Measurements from ENCODE around the gene ROPN1B. TPM values are rescaled to one million over a fixed set of nuclear protein-coding genes. Genes with fewer than 3 reads are reported as not detected.
A peak's percentile ranks its signal among the peaks of the same experiment; 100 is the strongest.

ROPN1B gene
- total RNA-seq, 1 donor from 2014 or later: 0.53 TPM

GRCh38 chr3:126029241-126029640, 60.3 kb downstream of the ROPN1B start:
- Mint-ChIP-seq H3K36me3 (peaks cover 47% of the 10 kb centered on the region), H3K27me3 (no peaks in the 10 kb centered on the region), H3K4me3 (no peak overlapping the region), H3K27ac (no peak overlapping the region), H3K4me1 (ENCODE audit: unreplicated experiment) (peaks cover 4% of the 10 kb centered on the region), H3K9me3 (peaks cover 7% of the 10 kb centered on the region)
- TF ChIP-seq CTCF (conservative IDR thresholded peaks at IDR 0.05): no peak
- DNase-seq (ENCODE audit: extremely low spot score, unreplicated experiment): no peak

DNA sequence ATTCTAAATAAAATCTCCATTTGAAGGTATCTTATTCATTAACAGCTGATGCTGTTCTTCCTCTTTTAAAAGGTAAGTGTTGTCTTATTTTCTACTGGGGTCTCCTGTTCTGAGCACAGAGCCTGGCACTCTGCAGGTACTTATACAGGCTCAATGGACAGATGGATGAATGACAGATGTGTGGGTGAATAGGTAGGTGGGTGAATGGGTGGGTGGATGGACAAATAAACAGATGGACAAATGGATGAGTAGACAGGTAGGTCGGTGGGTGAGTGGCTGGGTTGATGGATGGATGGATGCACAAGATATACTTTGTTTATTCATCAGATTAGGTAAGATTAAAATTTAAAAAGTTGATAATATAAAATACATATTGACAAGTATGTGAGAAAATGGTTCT, 61.5 kb downstream of the ROPN1B start:
- peaks cover 46% of the 10 kb centered on the region for H3K36me3 Mint-ChIP-seq
- no peak overlapping the region for H3K4me3 Mint-ChIP-seq
- H3K4me1 Mint-ChIP-seq (ENCODE audit: unreplicated experiment): peaks cover 4% of the 10 kb centered on the region
- no peaks in the 10 kb centered on the region for H3K27me3 Mint-ChIP-seq
- DNase-seq (ENCODE audit: extremely low spot score, unreplicated experiment): no peak
- no peak for TF ChIP-seq CTCF (conservative IDR thresholded peaks at IDR 0.05)
- H3K9me3 Mint-ChIP-seq: peaks cover 7% of the 10 kb centered on the region
- H3K27ac Mint-ChIP-seq: no peak overlapping the region

- H3K27ac Mint-ChIP-seq: no peak overlapping the region
- H3K36me3 Mint-ChIP-seq: peaks cover 44% of the 10 kb centered on the region
- no peaks in the 10 kb centered on the region for H3K27me3 Mint-ChIP-seq
- H3K4me3 Mint-ChIP-seq: no peak overlapping the region
- H3K9me3 Mint-ChIP-seq: peaks cover 7% of the 10 kb centered on the region
- DNase-seq (ENCODE audit: extremely low spot score, unreplicated experiment): peak; percentile 48
- TF ChIP-seq CTCF (conservative IDR thresholded peaks at IDR 0.05): no peak
- H3K4me1 Mint-ChIP-seq (ENCODE audit: unreplicated experiment): peaks cover 4% of the 10 kb centered on the region
Measured at GRCh38 chr3:126031981-126032471, 63.0 kb downstream of the ROPN1B start.

Other genes starting within 250 kb of the ROPN1B start
- 53.6 and 56.4 TPM in 2 replicates for gene SLC41A3, start 114.9 kb downstream of the ROPN1B start, total RNA-seq (ENCODE audit: low replicate concordance)
- gene ALDH1L1, start 211.4 kb downstream of the ROPN1B start, total RNA-seq (ENCODE audit: low replicate concordance): 5.0 and 10.2 TPM in 2 replicates

Measured in type B pancreatic cell (in vitro differentiated cells).